ENCODE results near the gene TNFRSF12A.

TNFRSF12A gene

GRCh38 chr16:3010510-3010909, 9.7 kb upstream of the TNFRSF12A start:
- no peak for DNase-seq (ENCODE audit: extremely low read depth in 1 of 2, low read depth in 1 of 2)

GRCh38 chr16:3012246-3012645, 7.9 kb upstream of the TNFRSF12A start:
- DNase-seq (ENCODE audit: extremely low read depth in 1 of 2, low read depth in 1 of 2): no peak

GRCh38 chr16:3012828-3013420, 7.2 kb upstream of the TNFRSF12A start, which contains the start of gene CLDN9:
Gene CLDN9 (plus strand): TSS chr16:3012923. CDS start chr16:3013363, 440 bp downstream.
- DNase-seq (ENCODE audit: extremely low read depth in 1 of 2, low read depth in 1 of 2): no peak

DNA sequence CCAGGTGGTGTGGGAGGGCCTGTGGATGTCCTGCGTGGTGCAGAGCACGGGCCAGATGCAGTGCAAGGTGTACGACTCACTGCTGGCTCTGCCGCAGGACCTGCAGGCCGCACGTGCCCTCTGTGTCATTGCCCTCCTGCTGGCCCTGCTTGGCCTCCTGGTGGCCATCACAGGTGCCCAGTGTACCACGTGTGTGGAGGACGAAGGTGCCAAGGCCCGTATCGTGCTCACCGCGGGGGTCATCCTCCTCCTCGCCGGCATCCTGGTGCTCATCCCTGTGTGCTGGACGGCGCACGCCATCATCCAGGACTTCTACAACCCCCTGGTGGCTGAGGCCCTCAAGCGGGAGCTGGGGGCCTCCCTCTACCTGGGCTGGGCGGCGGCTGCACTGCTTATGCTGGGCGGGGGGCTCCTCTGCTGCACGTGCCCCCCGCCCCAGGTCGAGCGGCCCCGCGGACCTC, 6.6 kb upstream of the TNFRSF12A start:
- no peak for DNase-seq (ENCODE audit: extremely low read depth in 1 of 2, low read depth in 1 of 2)

- DNase-seq (ENCODE audit: extremely low read depth in 1 of 2, low read depth in 1 of 2): no peak
Observed at GRCh38 chr16:3013998-3014690, 6.0 kb upstream of the TNFRSF12A start.

DNA sequence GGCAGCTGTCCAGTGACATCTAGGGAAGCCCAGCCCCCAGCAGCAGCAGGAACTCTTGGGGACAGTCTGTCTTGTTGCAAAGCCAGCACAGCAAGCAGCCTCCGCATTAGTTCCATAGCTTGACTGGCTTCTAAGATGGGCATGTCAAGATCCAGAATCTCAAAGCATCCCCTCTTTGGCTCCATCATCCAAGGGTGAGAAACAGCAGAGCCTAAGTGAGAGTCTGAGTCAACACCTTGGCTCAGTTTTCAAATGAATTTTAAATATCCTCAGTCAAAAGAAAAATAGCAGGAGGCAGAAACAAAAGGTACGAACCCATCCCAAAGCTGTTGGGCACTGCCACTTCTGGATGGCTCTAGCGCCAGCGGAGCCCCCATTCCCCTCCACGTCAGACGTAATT, 5.2 kb upstream of the TNFRSF12A start:
- no peak for DNase-seq (ENCODE audit: extremely low read depth in 1 of 2, low read depth in 1 of 2)

GRCh38 chr16:3015865-3016521, 4.2 kb upstream of the TNFRSF12A start:
- DNase-seq (ENCODE audit: extremely low read depth in 1 of 2, low read depth in 1 of 2): no peak

DNA sequence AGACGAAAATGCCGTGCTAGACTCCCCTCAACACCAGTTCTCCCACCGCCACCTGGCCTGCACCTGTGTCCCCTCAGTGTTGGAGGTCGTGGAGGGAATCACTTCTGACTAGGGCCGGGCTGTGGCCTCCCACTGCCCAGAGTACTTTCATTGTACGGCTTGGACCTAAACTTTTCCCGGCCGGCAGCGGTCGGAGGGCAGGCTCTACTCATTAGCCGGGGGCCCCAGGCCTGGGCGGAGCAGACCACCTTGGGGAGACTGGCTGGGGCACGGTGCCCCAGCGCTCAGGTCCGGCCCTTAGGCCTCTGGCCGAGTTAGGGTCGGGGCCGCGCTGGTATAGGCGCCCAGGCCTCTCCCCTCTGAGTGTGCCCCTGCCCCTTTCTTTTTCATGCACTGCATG, 2.8 kb upstream of the TNFRSF12A start:
- DNase-seq (ENCODE audit: extremely low read depth in 1 of 2, low read depth in 1 of 2): no peak

DNA sequence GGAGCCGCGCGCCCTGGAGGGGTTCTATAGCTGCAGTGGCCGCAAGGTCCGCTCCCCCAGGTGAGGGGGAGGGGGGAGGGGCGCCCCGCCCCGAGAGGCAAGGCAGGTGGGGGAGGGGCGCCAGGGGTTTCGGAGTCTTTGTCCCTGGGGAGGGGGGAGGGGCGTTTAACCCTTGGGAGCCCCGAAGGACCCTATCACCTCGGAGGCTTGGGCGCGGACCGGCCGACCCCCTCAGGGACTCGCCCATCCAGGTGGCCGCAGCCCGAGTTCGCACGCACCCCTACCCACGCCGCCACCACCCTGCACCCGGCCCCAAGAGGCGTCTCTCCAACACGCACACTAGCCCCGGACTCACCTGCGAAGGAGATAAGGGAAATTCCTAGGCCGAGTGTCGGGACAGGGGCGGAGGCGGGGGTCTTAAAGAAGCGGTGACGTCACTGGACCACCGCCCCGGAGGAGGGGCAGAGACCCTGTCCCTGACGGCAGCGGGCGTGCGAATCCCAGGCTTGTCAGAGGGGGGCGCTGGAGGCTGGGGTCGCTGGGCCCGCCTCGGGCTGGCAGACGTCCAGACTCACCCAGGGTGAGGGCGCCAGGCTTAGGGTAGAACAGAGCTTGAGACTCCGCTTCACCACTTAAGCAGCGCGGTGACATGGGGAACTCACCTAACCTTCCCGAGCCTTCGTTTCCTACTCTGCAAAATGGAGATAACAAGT, 2.2 kb upstream of the TNFRSF12A start, which contains the start of gene CLDN6:
CLDN6 (minus strand) TSS at position 390 of the 713 bp plus-strand sequence. CDS start 2,162 bp downstream, outside the sequence.
- DNase-seq (ENCODE audit: extremely low read depth in 1 of 2, low read depth in 1 of 2): no peak

GRCh38 chr16:3019594-3020246, 448 bp upstream of the TNFRSF12A start:
- no peak for DNase-seq (ENCODE audit: extremely low read depth in 1 of 2, low read depth in 1 of 2)

- DNase-seq (ENCODE audit: extremely low read depth in 1 of 2, low read depth in 1 of 2): peak; percentile 54 to 57
Observed at GRCh38 chr16:3020604-3021448, 658 bp downstream of the TNFRSF12A start.

- peak; percentile 63 for DNase-seq (ENCODE audit: extremely low read depth in 1 of 2, low read depth in 1 of 2)
Observed at GRCh38 chr16:3021449-3022207, 1.5 kb downstream of the TNFRSF12A start.

- DNase-seq (ENCODE audit: extremely low read depth in 1 of 2, low read depth in 1 of 2): peak; percentile 59 to 78
Observed at GRCh38 chr16:3022208-3022683, 2.1 kb downstream of the TNFRSF12A start.

DNA sequence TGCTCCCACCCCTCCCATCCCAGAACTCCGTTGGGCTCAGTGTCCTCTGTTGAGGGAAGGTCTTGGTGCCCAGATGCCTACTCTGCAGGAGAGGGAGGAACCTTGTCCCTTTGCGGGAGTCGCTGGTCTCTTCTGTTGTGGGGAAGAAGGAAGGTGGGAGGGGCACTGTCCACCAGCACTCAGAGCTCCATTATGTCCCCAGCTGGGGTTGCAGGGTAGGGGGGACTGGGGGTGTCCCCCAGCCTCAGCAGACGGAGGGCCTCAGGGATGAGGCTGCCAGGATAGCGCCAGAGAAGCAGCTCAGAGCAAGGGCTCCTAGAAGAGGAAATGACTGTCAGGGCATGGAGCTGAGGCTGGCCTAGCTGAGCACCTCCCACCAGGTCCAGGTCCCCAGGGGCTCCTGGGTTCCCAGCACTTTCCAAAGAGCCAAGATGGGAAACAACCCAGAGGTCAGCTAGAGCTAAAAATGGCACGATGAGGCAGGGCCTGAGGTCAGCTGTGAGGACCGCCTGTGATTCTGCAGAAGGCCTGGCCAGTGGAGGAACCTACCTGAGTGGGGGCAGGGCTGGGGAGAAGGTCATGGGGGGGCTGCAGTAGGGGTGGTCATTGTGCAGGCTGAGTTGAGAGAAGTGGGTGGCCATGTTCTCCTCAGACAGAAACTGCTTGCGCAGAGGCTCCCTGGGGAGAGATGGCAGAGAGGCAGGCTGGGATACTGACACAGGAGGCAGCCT, 2.7 kb downstream of the TNFRSF12A start:
- DNase-seq (ENCODE audit: extremely low read depth in 1 of 2, low read depth in 1 of 2): no peak

GRCh38 chr16:3023415-3023668, 3.2 kb downstream of the TNFRSF12A start:
- no peak for DNase-seq (ENCODE audit: extremely low read depth in 1 of 2, low read depth in 1 of 2)

- DNase-seq (ENCODE audit: extremely low read depth in 1 of 2, low read depth in 1 of 2): peak; percentile 88 to 91
Observed at GRCh38 chr16:3023669-3024478, 3.7 kb downstream of the TNFRSF12A start, which contains the start of the genes HCFC1R1 and THOC6. Gene HCFC1R1 (minus strand): TSS chr16:3023942. CDS start chr16:3023941, 1 bp downstream. Gene THOC6 (plus strand): TSS chr16:3024035. CDS start chr16:3024327, 292 bp downstream.
